ENCODE data around the gene RAB6A.
"Not testable (repeated sequence)": the region's sequence is repeated elsewhere in the genome, so short reads cannot be mapped to it uniquely, and the experiment has no call there.

The RAB6A gene

GRCh38 chr11:73760679-73761402 is at the start of gene RAB6A:
TSS of gene RAB6A (minus strand) at chr11:73761074. CDS start at chr11:73760635, 439 bp downstream.
- DNase-seq = peak; percentile 100

- no peak for DNase-seq
Observed at GRCh38 chr11:73810637-73811036, 49.8 kb upstream of the RAB6A start.

- DNase-seq = no peak
Observed at GRCh38 chr11:73808052-73808451, 47.2 kb upstream of the RAB6A start.

GRCh38 chr11:73804712-73805111 is 43.8 kb upstream of the RAB6A start:
- no peak for DNase-seq

- DNase-seq = no peak
Observed at GRCh38 chr11:73801136-73801535, 40.3 kb upstream of the RAB6A start.

GRCh38 chr11:73800276-73800806 is 39.5 kb upstream of the RAB6A start:
- DNase-seq = no peak

GRCh38 chr11:73797457-73797856 is 36.6 kb upstream of the RAB6A start:
- no peak for DNase-seq

- no peak for DNase-seq
Observed at GRCh38 chr11:73795925-73796632, 35.2 kb upstream of the RAB6A start.

GRCh38 chr11:73792584-73792983 is 31.7 kb upstream of the RAB6A start:
- DNase-seq = no peak

GRCh38 chr11:73789279-73789670 is 28.4 kb upstream of the RAB6A start:
- DNase-seq = no peak

- DNase-seq = peak; percentile 94
Observed at GRCh38 chr11:73787643-73788558, 27.0 kb upstream of the RAB6A start, which contains the start of gene MRPL48. TSS of gene MRPL48 (plus strand) at chr11:73787874. CDS start at chr11:73787972, 98 bp downstream.

- peak; percentile 5 for DNase-seq
Observed at GRCh38 chr11:73787051-73787642, 26.3 kb upstream of the RAB6A start.

- DNase-seq = not testable (repeated sequence)
Observed at GRCh38 chr11:73785467-73785866, 24.6 kb upstream of the RAB6A start.

- DNase-seq = no peak
Observed at GRCh38 chr11:73784734-73785133, 23.9 kb upstream of the RAB6A start.

- DNase-seq = no peak
Observed at GRCh38 chr11:73784080-73784634, 23.3 kb upstream of the RAB6A start.

- no peak for DNase-seq
Observed at GRCh38 chr11:73783483-73784020, 22.7 kb upstream of the RAB6A start.

GRCh38 chr11:73781303-73781702 is 20.4 kb upstream of the RAB6A start:
- DNase-seq = no peak

GRCh38 chr11:73779084-73779902 is 18.4 kb upstream of the RAB6A start:
- DNase-seq = peak; percentile 100

GRCh38 chr11:73770811-73771210 is 9.9 kb upstream of the RAB6A start:
- not testable (repeated sequence) for DNase-seq

GRCh38 chr11:73766763-73767162 is 5.9 kb upstream of the RAB6A start:
- DNase-seq = no peak

- DNase-seq = no peak
Observed at GRCh38 chr11:73762732-73763131, 1.9 kb upstream of the RAB6A start.
